ENCODE data around the gene TRIM62.
A peak's percentile ranks its signal among the peaks of the same experiment; 100 is the strongest.

TRIM62 gene

DNA sequence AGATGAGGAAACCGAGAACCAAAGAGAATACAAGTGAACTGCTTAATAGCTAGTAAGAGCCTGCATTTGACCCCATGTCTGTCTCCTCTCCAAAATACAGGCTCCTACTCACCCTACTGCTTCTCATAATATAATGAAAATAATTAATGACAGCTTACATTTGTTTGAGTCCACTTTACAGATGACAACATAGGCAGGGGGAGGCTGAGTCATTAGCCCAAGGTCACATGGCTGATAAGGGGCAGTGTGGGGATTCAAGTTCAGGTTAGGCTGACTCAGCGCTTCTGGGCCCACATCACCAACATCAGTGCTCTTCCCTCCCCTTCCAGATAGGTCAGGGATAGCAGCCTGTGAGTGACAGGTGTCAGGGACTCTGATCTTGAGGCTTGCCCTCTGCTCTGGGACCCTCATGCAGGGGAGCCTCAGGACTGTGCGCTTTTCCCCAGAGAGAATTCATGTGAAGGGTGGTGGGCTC, 84.7 kb downstream of the TRIM62 start:
- DNase-seq: peak; percentile 66

DNA sequence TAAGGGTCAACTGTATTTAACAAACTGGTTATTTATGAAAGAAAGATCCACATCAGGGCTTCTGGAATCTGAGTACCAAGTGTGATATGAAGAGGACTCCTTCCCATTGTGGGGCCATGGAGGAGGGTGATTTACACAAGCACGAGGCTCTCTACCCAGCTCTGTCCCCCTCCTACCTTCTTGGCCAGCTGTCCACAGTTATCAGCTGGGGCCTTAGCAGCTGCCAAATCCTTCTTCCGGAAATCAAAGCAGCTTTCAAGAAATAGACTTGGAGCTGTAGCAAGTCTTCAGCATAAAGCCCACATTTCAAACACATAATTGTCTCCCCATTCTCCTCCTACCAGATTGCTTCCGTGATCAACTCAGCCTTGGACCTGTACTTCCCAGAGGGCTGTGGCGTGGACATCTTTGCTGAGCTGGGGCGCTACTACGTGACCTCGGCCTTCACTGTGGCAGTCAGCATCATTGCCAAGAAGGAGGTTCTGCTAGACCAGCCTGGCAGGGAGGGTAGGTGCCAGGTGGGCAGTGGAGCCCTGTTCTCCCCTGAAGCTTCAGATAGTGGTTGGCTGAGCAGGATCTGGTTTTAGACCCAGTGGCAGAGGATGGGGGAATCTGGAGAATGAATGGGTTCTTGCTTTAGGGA, 85.4 kb downstream of the TRIM62 start:
- no peak for DNase-seq

Data from hematopoietic multipotent progenitor cell treated with erythropoietin and hydrocortisone succinate and interleukin-3 and kit ligand, for 4 days (in vitro differentiated cells).